HepG2 (cell line): ENCODE results near the gene CXorf49.
"Not testable (repeated sequence)": the region's sequence is repeated elsewhere in the genome, so short reads cannot be mapped to it uniquely, and the experiment has no call there.

Experiments
- ATF7 ChIP-seq, 2 experiments: fragments of 450-650 bp in 1 of 2; sonication (generic) in 1 of 2; formaldehyde crosslinking in 1 of 2; IDR thresholded peaks; 2 replicates each; pipeline versions ENCODE4 v1.4.0 to v1.6.1; 2016 to 2020; ENCODE audit warnings: antibody characterized with exemption in 1 of 2, mild to moderate bottlenecking in 1 of 2, missing genetic modification reagents in 1 of 2
- BORCS8-MEF2B ChIP-seq: sonication (generic); formaldehyde crosslinking; IDR thresholded peaks from 2 replicates; pipeline ENCODE4 v1.8.0; 2022; ENCODE audit warnings: mild to moderate bottlenecking, missing genetic modification reagents
- EP300 ChIP-seq, 3 experiments: sonication (generic) in 1 of 3; formaldehyde crosslinking in 1 of 3; IDR thresholded peaks; 2 replicates each; pipeline versions ENCODE4 v1.5.1 to v1.6.1; 2011 to 2020; ENCODE audit warnings: low read depth in 2 of 3, low read length in 2 of 3, borderline replicate concordance in 1 of 3, improper control_type of control experiment in 1 of 3, mild to moderate bottlenecking in 1 of 3, missing genetic modification reagents in 1 of 3, moderate library complexity in 1 of 3
- GATAD2A ChIP-seq: IDR thresholded peaks from 2 replicates; pipeline ENCODE4 v1.6.1; 2016
- GTF2F1 ChIP-seq: fragments of 150-350 bp; IDR thresholded peaks from 2 replicates; pipeline ENCODE4 v1.6.1; 2014; ENCODE audit warnings: low read length
- NR3C1 ChIP-seq: sonication (generic); formaldehyde crosslinking; IDR thresholded peaks from 2 replicates; pipeline ENCODE4 v1.4.0; 2020; ENCODE audit warnings: missing genetic modification reagents
- TCF7 ChIP-seq: sonication (generic); IDR thresholded peaks from 2 replicates; pipeline ENCODE4 v1.6.1; 2016; ENCODE audit warnings: antibody characterized with exemption, low read depth
- TF ChIP-seq, protein P1 (sequence below): sonication (generic); formaldehyde crosslinking; IDR thresholded peaks from 2 replicates; pipeline ENCODE4 v1.5.0; 2020; ENCODE audit warnings: mild to moderate bottlenecking, missing genetic modification reagents, moderate library complexity
- TF ChIP-seq, protein P2 (sequence below): IDR thresholded peaks from 2 replicates; pipeline ENCODE4 v1.6.1; 2016; ENCODE audit warnings: control low read depth
- TF ChIP-seq, protein P3 (sequence below): sonication (generic); formaldehyde crosslinking; IDR thresholded peaks from 2 replicates; pipeline ENCODE4 v1.4.0; 2020; ENCODE audit warnings: missing genetic modification reagents
- TF ChIP-seq, protein P4 (sequence below): sonication (generic); formaldehyde crosslinking; IDR thresholded peaks from 2 replicates; pipeline ENCODE4 v1.4.0; 2020; ENCODE audit warnings: low read depth, mild to moderate bottlenecking, missing genetic modification reagents
- TF ChIP-seq, protein P5 (sequence below): IDR thresholded peaks from 2 replicates; pipeline ENCODE4 v1.6.1; 2016; ENCODE audit warnings: low read depth, borderline replicate concordance

DNA sequence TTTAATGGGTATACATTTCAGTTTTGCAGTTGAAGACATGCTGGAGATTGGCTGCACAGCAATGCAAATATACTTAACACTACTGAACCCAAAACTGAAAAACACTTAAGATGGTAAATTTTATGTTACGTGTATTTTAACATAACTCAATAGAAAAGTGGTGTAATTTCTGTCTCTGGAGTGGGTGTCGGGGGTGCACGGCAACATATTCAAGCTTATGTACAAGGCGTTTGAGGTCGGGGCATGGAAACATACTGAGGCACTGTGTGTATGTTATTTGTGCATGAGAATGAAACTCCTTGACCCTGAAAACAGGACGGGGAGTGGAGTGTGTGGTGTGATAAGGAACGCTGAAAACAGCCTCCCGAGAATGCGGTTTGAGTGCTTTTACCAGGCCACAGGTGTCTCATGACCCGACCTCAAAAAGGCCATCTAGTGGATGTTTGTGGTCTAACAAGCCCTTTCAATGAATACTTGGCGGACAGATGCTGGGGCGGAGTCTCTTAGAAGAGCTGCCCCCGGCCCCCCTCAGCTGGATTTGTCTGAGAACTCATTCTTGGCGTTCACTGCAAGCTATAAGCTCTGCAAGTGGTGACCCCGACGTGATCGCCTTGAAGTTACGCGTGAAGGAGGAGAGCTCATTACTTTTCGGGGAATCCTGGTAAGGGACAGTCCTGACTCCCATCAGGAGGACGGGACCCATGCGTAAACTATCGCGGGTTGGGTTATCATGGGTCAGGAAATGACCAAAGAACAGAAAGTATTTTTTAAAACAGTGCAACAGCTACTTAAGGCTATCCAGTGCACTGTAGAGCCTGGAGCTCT is 21.2 kb downstream of the CXorf49 start:
- not testable (repeated sequence) for TF ChIP-seq EP300 (IDR thresholded peaks at IDR 0.05; ENCODE audit: low read depth in 2 of 2, low read length in 2 of 2); EP300 (CRISPR knock-in tag; IDR thresholded peaks at IDR 0.05; ENCODE audit: borderline replicate concordance); ATF7 (IDR thresholded peaks at IDR 0.05); ATF7 (CRISPR knock-in tag; IDR thresholded peaks at IDR 0.05); GTF2F1; TCF7; NR3C1 (CRISPR knock-in tag); BORCS8-MEF2B; GATAD2A (CRISPR knock-in tag)
- TF ChIP-seq, protein P1, sequence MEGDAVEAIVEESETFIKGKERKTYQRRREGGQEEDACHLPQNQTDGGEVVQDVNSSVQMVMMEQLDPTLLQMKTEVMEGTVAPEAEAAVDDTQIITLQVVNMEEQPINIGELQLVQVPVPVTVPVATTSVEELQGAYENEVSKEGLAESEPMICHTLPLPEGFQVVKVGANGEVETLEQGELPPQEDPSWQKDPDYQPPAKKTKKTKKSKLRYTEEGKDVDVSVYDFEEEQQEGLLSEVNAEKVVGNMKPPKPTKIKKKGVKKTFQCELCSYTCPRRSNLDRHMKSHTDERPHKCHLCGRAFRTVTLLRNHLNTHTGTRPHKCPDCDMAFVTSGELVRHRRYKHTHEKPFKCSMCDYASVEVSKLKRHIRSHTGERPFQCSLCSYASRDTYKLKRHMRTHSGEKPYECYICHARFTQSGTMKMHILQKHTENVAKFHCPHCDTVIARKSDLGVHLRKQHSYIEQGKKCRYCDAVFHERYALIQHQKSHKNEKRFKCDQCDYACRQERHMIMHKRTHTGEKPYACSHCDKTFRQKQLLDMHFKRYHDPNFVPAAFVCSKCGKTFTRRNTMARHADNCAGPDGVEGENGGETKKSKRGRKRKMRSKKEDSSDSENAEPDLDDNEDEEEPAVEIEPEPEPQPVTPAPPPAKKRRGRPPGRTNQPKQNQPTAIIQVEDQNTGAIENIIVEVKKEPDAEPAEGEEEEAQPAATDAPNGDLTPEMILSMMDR (CRISPR knock-in tag), result not testable (repeated sequence)
- TF ChIP-seq, protein P2, sequence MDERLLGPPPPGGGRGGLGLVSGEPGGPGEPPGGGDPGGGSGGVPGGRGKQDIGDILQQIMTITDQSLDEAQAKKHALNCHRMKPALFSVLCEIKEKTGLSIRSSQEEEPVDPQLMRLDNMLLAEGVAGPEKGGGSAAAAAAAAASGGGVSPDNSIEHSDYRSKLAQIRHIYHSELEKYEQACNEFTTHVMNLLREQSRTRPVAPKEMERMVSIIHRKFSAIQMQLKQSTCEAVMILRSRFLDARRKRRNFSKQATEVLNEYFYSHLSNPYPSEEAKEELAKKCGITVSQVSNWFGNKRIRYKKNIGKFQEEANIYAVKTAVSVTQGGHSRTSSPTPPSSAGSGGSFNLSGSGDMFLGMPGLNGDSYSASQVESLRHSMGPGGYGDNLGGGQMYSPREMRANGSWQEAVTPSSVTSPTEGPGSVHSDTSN (CRISPR knock-in tag), result not testable (repeated sequence)
- TF ChIP-seq, protein P3, sequence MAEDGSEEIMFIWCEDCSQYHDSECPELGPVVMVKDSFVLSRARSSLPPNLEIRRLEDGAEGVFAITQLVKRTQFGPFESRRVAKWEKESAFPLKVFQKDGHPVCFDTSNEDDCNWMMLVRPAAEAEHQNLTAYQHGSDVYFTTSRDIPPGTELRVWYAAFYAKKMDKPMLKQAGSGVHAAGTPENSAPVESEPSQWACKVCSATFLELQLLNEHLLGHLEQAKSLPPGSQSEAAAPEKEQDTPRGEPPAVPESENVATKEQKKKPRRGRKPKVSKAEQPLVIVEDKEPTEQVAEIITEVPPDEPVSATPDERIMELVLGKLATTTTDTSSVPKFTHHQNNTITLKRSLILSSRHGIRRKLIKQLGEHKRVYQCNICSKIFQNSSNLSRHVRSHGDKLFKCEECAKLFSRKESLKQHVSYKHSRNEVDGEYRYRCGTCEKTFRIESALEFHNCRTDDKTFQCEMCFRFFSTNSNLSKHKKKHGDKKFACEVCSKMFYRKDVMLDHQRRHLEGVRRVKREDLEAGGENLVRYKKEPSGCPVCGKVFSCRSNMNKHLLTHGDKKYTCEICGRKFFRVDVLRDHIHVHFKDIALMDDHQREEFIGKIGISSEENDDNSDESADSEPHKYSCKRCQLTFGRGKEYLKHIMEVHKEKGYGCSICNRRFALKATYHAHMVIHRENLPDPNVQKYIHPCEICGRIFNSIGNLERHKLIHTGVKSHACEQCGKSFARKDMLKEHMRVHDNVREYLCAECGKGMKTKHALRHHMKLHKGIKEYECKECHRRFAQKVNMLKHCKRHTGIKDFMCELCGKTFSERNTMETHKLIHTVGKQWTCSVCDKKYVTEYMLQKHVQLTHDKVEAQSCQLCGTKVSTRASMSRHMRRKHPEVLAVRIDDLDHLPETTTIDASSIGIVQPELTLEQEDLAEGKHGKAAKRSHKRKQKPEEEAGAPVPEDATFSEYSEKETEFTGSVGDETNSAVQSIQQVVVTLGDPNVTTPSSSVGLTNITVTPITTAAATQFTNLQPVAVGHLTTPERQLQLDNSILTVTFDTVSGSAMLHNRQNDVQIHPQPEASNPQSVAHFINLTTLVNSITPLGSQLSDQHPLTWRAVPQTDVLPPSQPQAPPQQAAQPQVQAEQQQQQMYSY (CRISPR knock-in tag), result not testable (repeated sequence)
- TF ChIP-seq, protein P4, sequence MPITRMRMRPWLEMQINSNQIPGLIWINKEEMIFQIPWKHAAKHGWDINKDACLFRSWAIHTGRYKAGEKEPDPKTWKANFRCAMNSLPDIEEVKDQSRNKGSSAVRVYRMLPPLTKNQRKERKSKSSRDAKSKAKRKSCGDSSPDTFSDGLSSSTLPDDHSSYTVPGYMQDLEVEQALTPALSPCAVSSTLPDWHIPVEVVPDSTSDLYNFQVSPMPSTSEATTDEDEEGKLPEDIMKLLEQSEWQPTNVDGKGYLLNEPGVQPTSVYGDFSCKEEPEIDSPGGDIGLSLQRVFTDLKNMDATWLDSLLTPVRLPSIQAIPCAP (CRISPR knock-in tag), result not testable (repeated sequence)
- TF ChIP-seq, protein P5, sequence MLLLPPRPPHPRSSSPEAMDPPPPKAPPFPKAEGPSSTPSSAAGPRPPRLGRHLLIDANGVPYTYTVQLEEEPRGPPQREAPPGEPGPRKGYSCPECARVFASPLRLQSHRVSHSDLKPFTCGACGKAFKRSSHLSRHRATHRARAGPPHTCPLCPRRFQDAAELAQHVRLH (CRISPR knock-in tag), result not testable (repeated sequence)
